Stimulated activated CD4-positive, alpha-beta T cell treated with anti-CD3 and anti-CD28 coated beads, Interleukin-1b, Interleukin-23, amount 100 ng/mL, for 1 hour (primary cell): ENCODE results near the gene ASNS.

Source experiments
- DNase-seq, 2 donors: peaks; one replicate each; pipeline ENCODE4 v3.0.0-alpha.2; 2020; ENCODE audit warnings: low read depth in 2 of 2

The ASNS gene

DNA sequence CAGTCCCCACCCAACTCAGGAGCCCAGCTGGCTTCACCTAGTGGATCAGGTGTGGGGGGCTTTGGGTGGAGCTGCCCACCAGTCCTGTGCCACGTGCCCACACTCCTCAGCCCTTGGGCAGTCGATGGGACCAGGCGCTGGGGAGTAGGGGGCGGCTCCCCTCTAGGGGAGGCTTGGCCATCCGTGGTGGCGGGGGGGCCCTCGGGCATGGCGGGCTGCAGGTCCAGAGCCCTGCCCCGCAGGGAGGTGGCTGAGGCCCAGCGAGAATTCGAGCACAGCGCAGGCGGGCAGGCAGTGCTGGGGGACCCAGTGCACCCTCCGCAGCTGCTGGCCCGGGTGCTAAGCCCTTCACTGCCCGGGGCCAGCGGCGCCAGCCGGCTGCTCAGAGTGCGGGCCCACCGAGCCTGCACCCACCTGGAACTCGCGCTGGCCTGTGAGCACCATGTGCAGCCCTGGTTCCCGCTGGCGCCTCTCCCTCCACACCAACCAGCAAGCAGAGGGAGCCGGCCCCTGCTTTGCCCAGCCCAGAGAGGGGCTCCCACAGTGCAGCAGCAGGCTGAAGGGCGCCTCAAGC is 29.3 kb downstream of the ASNS start:
- no peak for DNase-seq

- DNase-seq = no peak
These were observed 30.2 kb downstream of the ASNS start for GRCh38 chr7:97842006-97842405.

DNA sequence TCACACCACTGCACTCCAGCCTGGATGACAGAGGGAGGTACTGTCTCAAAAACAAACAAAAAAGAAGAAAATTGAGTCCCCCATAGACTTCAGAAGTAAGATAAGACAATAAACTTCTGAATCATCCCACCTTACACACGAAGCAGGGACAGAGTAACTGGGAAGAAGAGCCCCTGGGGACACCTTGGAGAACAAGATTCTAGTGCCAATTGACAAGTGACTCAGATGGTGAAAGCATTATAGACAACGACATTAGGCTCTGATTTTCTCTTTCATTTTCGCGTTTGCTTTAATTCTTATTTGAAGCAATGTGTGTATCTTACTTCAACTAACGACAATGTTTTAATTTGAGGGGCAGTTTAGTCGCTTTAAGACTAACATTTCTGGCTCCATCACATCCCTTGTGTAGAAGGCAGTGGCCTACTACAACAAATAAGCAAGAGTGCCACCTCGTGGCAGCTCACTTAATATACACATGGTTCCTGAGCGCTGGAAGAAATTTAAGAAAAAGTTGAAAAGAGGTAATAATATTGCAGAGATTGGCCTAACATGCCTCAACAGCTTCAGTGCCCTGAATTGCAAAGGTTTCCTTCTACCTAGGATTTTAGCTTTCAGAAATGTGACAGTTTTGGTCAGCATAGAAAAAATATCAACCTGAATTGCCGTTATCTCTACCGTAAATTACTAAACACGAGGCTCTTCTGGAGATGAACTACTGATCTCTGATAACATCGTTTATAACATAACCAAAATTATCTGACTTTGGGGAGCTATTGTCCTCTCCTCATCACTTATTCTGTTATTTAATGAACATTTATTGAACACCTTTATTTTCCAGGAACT is 36.7 kb downstream of the ASNS start:
- peak in 1 of 2 donors; percentile 36 for DNase-seq

GRCh38 chr7:97819161-97819560 is 53.0 kb downstream of the ASNS start:
- DNase-seq = no peak

DNA sequence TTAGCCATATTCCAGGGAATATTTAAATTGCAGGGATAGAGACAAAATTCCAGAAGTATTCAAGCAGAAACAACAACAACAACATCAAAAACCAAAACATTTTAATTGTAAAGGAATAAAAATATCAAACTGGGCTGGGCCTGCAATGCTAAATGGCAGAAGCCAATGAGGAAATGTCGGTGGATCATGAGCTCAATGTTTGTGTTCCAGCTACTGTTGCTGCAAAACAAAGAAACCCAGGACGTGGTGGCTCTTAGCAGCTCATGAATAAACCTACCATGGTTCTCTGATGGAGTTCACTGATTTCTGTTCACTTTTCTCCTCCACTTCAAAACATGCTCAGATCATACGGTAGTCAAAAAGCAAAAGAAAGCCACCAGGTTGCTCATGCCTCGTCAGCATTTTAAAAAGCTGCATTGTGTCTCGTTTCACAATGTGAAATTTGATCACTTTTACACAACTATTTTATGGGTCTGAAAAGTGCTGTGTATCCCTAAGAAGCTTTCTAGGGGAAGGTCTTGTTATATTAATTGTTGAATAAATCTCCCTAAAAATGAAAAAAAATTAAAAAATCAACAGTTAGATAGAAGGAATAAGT is 54.0 kb downstream of the ASNS start:
- DNase-seq = no peak
